ENCODE data around the gene SELENOH.

The SELENOH gene

DNA sequence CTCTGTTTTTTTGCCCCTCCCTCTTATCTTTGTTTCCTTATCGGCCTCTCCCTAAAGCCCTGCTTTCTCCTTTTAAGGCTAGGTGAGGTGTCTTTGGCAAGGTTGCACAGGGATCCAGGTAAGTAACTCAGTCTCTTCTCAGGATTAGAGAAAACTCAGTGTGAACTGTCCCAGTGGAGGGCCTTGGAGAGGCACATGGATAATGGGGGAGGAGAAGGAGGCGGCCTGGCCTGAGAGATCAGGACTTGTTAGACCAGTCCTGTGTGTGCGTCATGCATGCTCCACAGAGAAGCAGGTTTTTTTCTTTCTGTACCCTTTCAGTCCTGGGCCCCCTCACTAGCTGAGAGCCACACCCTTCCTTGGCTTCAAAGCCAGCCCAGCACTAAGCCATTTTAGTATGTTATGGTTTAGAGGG is 40.2 kb downstream of the SELENOH start:
- DNase-seq (ENCODE audit: low read depth in 2 of 2), result no peak

DNA sequence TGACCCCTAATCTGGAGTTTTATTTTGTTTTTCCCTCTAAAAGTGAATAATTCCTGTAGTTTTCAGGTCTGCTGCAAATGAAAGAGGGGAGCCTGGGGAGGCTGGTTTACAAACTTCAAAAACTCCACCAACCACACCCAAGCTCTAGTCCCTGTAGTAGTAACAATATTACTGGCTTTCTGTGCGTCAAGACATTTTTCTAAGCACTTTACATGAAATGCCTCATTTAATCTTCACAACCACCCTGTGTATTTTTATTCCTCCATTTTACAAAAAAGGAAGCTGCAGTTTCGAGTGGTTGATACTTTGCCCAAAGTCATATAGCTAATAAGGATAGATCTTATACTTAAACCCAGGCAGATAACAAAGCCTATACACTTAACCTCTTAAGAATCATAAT is 43.8 kb downstream of the SELENOH start:
- no peak for DNase-seq (ENCODE audit: low read depth in 2 of 2)

DNA sequence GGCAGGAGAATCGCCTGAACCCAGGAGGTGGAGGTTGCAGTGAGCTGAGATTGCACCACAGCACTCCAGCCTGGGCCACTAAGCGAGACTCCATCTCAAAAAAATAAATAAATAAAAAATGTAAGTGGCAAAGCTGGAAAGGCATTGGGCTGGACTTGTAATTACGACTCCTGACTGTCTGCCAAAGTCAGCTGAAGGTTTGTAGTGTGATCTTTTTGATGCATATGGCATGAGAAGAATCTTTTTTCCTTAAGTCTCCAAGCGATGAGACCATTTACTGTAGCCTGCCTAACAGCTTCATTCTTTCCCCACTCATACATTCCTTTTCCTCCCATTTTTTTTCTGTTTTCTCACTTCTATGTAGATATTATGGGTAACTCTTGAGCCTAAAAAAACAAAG is 45.1 kb downstream of the SELENOH start:
- no peak for DNase-seq (ENCODE audit: low read depth in 2 of 2)

DNA sequence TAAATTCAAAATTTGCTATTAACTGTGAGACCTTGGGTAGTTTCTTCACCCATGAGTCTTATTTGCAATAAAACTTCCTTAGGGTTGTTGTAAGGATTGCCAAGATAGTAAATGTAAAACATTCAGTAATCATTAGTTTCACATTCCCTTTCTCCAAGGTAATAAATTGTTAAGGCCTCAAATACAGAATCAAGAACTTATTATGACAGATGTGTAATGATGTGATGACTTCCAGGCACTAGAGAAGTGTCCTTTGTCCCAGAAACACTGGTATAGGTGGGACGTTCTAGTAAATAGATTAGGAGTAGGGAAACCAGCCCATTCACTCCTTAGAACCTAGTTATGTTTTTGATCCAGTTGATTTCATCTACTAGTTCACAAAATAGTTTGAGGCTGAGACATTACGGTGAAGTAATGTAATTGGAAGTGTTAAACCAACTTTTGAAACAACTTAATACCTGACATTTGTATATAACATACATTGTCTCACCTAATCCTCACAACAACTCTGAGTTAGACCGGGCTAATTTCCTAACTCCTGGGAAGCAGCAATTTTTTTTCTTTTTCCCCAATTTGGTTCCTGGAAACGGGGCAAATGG is 45.8 kb downstream of the SELENOH start:
- DNase-seq (ENCODE audit: low read depth in 2 of 2), result no peak

DNA sequence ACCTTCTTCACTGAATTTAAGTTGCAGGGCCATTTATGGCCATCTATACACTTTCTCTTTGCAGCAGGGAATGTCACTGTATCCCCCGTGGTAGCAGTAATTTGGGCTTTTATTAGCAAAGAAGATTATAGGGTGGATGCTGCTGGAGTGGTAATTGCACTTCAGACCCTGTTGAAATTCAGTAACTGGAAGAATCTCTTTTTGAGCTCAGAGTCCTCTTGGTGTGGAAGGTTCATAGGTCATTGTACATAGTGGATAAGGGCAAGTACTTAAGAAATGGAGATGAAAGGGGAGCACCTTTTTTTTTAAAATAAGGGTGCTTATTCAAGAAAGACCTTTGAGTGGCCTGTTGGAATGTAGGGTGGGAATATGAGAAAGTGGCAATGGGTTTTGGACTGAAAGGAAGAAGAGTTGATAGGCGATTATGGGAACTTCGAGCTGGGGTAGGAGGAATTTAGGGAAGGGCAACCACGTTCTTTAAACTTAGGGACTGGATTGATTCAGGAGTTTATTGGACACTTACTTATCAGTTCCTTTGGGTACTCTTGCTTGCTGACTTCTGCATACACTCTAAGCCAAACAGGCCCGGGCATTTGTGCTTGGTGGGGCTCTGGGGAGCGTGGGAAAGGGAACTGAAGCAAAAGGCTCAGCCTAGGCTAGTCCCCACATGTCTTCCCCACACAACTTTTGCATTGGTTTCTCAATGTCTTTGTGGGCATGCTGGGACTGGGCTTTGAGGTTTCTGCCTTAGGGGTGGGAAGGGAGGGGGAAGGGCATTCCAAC is 46.8 kb downstream of the SELENOH start:
- no peak for DNase-seq (ENCODE audit: low read depth in 2 of 2)

DNA sequence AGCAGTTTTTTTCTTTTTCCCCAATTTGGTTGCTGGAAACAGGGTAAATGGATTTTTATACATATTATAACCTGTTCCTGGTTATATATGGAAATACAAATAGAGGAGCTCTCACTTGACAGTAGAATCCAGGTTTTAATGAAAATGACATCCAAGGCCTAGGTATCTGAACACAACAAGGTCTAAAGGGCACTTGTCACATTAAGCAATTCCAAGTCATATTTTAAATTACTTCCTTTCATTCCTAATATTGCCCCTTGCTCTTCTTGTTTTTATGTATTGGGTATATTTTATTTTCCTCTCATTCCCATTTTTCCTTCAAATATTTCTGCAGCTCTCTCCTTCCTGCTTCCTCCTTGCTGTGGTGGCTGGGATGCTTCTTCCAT is 47.4 kb downstream of the SELENOH start:
- no peak for DNase-seq (ENCODE audit: low read depth in 2 of 2)

DNA sequence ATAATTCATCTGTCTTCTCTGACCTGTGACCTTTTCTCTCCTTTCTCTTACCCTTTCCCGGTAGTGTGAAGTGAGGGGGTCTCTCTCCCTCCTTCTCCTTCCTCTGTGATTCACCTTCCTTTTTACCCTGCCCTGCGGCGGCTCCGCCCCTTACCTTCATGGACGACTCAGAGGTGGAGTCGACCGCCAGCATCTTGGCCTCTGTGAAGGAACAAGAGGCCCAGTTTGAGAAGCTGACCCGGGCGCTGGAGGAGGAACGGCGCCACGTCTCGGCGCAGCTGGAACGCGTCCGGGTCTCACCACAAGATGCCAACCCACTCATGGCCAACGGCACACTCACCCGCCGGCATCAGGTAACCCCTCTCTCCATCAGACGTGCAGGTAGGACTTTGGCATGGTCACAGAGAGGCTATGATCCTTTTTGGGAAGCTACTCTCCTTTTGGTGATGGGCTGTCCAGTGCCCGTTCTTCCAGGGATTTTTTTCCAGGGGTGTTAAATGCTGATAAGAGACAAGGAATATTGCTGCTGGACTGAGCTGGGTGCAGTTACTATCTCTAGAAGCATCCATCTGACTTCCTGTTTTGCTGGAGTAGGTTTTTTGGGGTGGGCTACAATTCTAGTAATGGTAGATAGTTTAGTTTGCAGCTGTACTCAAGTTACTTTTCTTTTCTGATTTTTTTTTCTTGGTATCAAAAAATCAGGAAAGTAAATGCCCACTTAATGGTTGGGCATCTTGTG is 50.2 kb downstream of the SELENOH start:
- DNase-seq (ENCODE audit: low read depth in 2 of 2), result no peak

DNA sequence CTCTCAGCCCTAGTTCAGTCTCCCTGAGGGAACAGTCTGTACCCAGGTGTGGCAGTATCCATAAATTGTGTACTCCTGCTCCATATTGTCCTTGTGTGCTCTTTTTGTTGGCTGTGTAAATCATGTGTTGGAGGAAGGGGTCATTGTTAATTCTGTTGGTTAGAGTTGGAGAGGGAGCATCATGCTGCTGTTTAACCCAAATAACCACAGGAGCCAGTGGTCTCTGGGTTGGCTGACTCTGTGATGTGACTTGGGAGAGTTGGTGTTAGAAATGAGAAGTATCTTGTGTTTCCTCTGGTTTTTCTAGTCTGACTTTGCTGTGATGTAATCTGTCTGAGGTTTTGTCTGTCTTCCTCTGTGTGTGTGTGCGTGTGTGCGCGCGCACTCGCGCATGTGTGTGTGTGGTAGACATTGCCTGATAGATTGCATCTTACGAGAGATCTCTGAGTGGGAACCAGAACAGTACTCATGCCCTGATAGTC is 50.8 kb downstream of the SELENOH start:
- DNase-seq (ENCODE audit: low read depth in 2 of 2), result peak; percentile 64 to 75

DNA sequence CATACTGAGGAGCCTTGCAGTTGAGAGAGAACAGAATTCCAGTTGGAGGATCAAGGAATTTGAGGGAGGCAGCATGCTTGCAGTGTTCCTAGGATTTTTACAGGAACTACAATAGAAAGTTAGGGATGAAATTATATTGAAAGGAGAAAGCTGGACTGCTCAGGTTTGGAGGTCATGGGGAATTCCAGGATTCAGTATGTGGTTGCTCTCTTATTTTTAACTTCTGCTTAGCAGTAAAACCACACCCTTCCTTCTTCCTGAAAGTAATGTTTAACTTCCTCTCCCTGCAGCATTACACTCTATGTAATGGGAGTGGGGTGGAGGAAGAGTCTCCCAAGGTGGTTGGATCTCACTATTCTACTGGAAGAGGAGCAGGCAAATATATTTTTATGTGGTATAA is 51.6 kb downstream of the SELENOH start:
- no peak for DNase-seq (ENCODE audit: low read depth in 2 of 2)
